ENCODE measurements around the gene PLXNA1. TPM values are rescaled to one million over a fixed set of nuclear protein-coding genes. Genes with fewer than 3 reads are reported as not detected.

Gene PLXNA1
- total RNA-seq, 1 donor from 2014 or later, result 63.3 TPM

GRCh38 chr3:127028781-127029657 is 46.1 kb downstream of the PLXNA1 start:
- no peaks in the 10 kb centered on the region for H3K9me3 Mint-ChIP-seq (ENCODE audit: unreplicated experiment)
- H3K79me2 ChIP-seq (ENCODE audit: insufficient read depth, low read length), result no peaks in the 10 kb centered on the region
- FAIRE-seq (no peak), DNase-seq (ENCODE audit: low read depth) (no peak)
- peaks cover 12% of the 10 kb centered on the region for H4K20me1 ChIP-seq (ENCODE audit: insufficient read depth, low read length)
- H3K27ac Mint-ChIP-seq (ENCODE audit: unreplicated experiment), result no peak overlapping the region
- peaks cover 14% of the 10 kb centered on the region for H3K36me3 ChIP-seq (ENCODE audit: insufficient read depth, low read length)
- no peaks in the 10 kb centered on the region for H3K27me3 Mint-ChIP-seq (ENCODE audit: low read depth, unreplicated experiment)
- H3K27ac ChIP-seq (ENCODE audit: low read depth, low read length), result no peak overlapping the region
- H3K36me3 Mint-ChIP-seq (ENCODE audit: low read depth, unreplicated experiment), result peaks cover 15% of the 10 kb centered on the region
- H3K9ac ChIP-seq (ENCODE audit: low read length), result no peak overlapping the region
- H3K4me1 ChIP-seq (ENCODE audit: insufficient read depth, low read length), result no peaks in the 10 kb centered on the region
- TF ChIP-seq EZH2 (IDR thresholded peaks at IDR 0.05; ENCODE audit: insufficient read depth, low read length) (no peak), CTCF (IDR thresholded peaks at IDR 0.05; ENCODE audit: insufficient read depth, low read depth, low read length) (no peak)
- no peaks in the 10 kb centered on the region for H3K4me1 Mint-ChIP-seq (ENCODE audit: low read depth, unreplicated experiment)
- H3K4me2 ChIP-seq (ENCODE audit: low read length), result no peak overlapping the region
- no peak overlapping the region for H3K4me3 Mint-ChIP-seq (ENCODE audit: unreplicated experiment)
- H3K9me3 ChIP-seq (ENCODE audit: insufficient read depth, low read depth, low read length), result no peaks in the 10 kb centered on the region
- H2AFZ ChIP-seq (ENCODE audit: low read depth, low read length), result no peak overlapping the region
- no peak overlapping the region for H3K4me3 ChIP-seq (ENCODE audit: insufficient read depth, low read depth, low read length)
- H3K27me3 ChIP-seq (ENCODE audit: insufficient read depth, low read length), result no peaks in the 10 kb centered on the region

- Histone ChIP-seq H3K27me3 (ENCODE audit: insufficient read depth, low read length) (no peaks in the 10 kb centered on the region), H3K4me1 (ENCODE audit: insufficient read depth, low read length) (no peaks in the 10 kb centered on the region), H3K36me3 (ENCODE audit: insufficient read depth, low read length) (peaks cover 12% of the 10 kb centered on the region), H3K9me3 (ENCODE audit: insufficient read depth, low read depth, low read length) (no peaks in the 10 kb centered on the region), H3K9ac (ENCODE audit: low read length) (no peak overlapping the region), H2AFZ (ENCODE audit: low read depth, low read length) (no peak overlapping the region), H3K4me2 (ENCODE audit: low read length) (no peak overlapping the region), H4K20me1 (ENCODE audit: insufficient read depth, low read length) (peaks cover 12% of the 10 kb centered on the region), H3K79me2 (ENCODE audit: insufficient read depth, low read length) (no peaks in the 10 kb centered on the region), H3K4me3 (ENCODE audit: insufficient read depth, low read depth, low read length) (no peak overlapping the region), H3K27ac (ENCODE audit: low read depth, low read length) (no peak overlapping the region)
- no peak for FAIRE-seq
- Mint-ChIP-seq H3K9me3 (ENCODE audit: unreplicated experiment) (no peaks in the 10 kb centered on the region), H3K27ac (ENCODE audit: unreplicated experiment) (no peak overlapping the region), H3K36me3 (ENCODE audit: low read depth, unreplicated experiment) (peaks cover 11% of the 10 kb centered on the region), H3K4me1 (ENCODE audit: low read depth, unreplicated experiment) (no peaks in the 10 kb centered on the region), H3K4me3 (ENCODE audit: unreplicated experiment) (no peak overlapping the region), H3K27me3 (ENCODE audit: low read depth, unreplicated experiment) (no peaks in the 10 kb centered on the region)
- TF ChIP-seq EZH2 (IDR thresholded peaks at IDR 0.05; ENCODE audit: insufficient read depth, low read length) (no peak), CTCF (IDR thresholded peaks at IDR 0.05; ENCODE audit: insufficient read depth, low read depth, low read length) (no peak)
- DNase-seq (ENCODE audit: low read depth), result no peak
These were observed 47.0 kb downstream of the PLXNA1 start for GRCh38 chr3:127029658-127030507.

Data from astrocyte (in vitro differentiated cells and primary cell).